NOMO-1 treated with dmso at 0.1 percent for 144 hours (cell line): ENCODE data around the gene SEMA4D.

Experiments
- DNase-seq: peaks from one replicate; lab custom pipeline; 2025; ENCODE audit not compliant: unreplicated experiment; lab: John Stamatoyannopoulos, UW

The SEMA4D gene

GRCh38 chr9:89329917-89330316 is 168.0 kb downstream of the SEMA4D start:
- DNase-seq = no peak

- DNase-seq = no peak
Measured at GRCh38 chr9:89328064-89328463, 169.8 kb downstream of the SEMA4D start.

- no peak for DNase-seq
Measured at GRCh38 chr9:89325733-89326132, 172.2 kb downstream of the SEMA4D start.

- no peak for DNase-seq
Measured at GRCh38 chr9:89323390-89323789, 174.5 kb downstream of the SEMA4D start.

GRCh38 chr9:89319015-89319905 is 178.7 kb downstream of the SEMA4D start:
- DNase-seq = no peak

GRCh38 chr9:89318123-89319014 is 179.5 kb downstream of the SEMA4D start, which contains the start of gene SECISBP2:
TSS of gene SECISBP2 (plus strand) at chr9:89318500. CDS start at chr9:89318577, 77 bp downstream.
- DNase-seq = peak; percentile 72

GRCh38 chr9:89317282-89317681 is 180.6 kb downstream of the SEMA4D start:
- DNase-seq = no peak

GRCh38 chr9:89315482-89315881 is 182.4 kb downstream of the SEMA4D start:
- DNase-seq = no peak

GRCh38 chr9:89314955-89315354 is 183.0 kb downstream of the SEMA4D start:
- DNase-seq = no peak

- no peak for DNase-seq
Measured at GRCh38 chr9:89313842-89314241, 184.1 kb downstream of the SEMA4D start.

GRCh38 chr9:89312222-89312571 is 185.7 kb downstream of the SEMA4D start:
- no peak for DNase-seq

GRCh38 chr9:89311346-89312221 is 186.3 kb downstream of the SEMA4D start:
- DNase-seq = no peak
